ENCODE data around the gene RBMS3. TPM values are rescaled to one million over a fixed set of nuclear protein-coding genes. Genes with fewer than 3 reads are reported as not detected.

RBMS3 gene
- total RNA-seq, 4 donors from 2014 or later, result 116 to 171 (median 152) TPM

DNA sequence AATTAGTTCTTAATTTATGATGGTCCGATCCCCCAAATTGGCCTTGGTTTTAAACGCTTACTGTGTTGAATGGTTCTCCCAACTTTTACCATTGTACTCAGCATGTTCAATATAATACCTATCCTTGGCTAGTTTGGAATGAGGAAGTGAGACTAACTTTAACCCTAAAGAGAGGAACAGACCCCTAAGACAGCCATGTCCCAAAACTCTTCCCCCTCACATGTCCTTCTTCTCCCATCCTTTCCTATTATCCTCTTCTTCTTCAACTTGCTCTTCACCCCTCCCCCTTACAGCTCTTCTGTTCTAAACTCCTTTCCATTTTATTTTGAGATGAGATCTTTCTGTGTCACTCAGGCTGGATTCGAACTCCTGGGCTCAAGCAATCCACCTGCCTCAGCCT, 116.5 kb downstream of the RBMS3 start:
- no peak for DNase-seq
- Histone ChIP-seq H3K9me3 (no peaks in the 10 kb centered on the region), H3K27ac (no peak overlapping the region), H3K4me3 (replicated peaks in 1 of 3) (no peak overlapping the region), H3K36me3 (no peaks in the 10 kb centered on the region), H3K4me1 (peaks cover 7% of the 10 kb centered on the region in 2 donors), H3K27me3 (no peaks in the 10 kb centered on the region)
- WGBS, 2 donors, result 93 to 96% methylated on average over 3 of the region's 3 CpGs
- no peak for TF ChIP-seq POLR2A (IDR thresholded peaks at IDR 0.05)
- TF ChIP-seq, protein P1, sequence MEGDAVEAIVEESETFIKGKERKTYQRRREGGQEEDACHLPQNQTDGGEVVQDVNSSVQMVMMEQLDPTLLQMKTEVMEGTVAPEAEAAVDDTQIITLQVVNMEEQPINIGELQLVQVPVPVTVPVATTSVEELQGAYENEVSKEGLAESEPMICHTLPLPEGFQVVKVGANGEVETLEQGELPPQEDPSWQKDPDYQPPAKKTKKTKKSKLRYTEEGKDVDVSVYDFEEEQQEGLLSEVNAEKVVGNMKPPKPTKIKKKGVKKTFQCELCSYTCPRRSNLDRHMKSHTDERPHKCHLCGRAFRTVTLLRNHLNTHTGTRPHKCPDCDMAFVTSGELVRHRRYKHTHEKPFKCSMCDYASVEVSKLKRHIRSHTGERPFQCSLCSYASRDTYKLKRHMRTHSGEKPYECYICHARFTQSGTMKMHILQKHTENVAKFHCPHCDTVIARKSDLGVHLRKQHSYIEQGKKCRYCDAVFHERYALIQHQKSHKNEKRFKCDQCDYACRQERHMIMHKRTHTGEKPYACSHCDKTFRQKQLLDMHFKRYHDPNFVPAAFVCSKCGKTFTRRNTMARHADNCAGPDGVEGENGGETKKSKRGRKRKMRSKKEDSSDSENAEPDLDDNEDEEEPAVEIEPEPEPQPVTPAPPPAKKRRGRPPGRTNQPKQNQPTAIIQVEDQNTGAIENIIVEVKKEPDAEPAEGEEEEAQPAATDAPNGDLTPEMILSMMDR (IDR thresholded peaks at IDR 0.05), result no peak
- intact Hi-C loops (cut with DNase I), result no loop called here

DNA sequence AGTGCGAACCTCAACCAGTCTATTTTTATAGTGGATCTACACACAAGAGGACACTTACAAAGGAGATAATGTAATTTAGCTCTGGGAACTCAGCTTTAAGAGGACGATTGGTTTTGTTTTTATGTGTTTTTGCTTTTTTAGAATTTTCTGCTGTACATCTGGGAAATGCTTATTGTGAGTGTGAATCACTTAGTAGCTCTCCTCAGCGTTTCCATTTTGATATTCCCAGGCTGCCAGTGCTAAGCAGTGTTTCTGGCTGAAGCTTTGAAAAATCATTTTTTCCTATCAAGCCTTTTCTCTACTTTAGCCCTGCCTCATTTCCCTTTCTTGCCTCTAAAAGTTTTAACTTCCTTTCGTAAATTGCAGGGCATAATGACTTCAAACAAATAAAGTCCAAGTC, 117.9 kb downstream of the RBMS3 start:
- WGBS, 2 donors, result 74 to 75% methylated on average over 4 of the region's 4 CpGs
- no peak overlapping the region for H3K27ac ChIP-seq
- no peaks in the 10 kb centered on the region for H3K27me3 ChIP-seq
- TF ChIP-seq, protein P1 (IDR thresholded peaks at IDR 0.05), result no peak
- TF ChIP-seq POLR2A (IDR thresholded peaks at IDR 0.05), result no peak
- DNase-seq, result no peak
- H3K36me3 ChIP-seq, result no peaks in the 10 kb centered on the region
- H3K4me1 ChIP-seq, result peaks cover 7% of the 10 kb centered on the region in 2 donors
- H3K4me3 ChIP-seq (replicated peaks in 1 of 3), result no peak overlapping the region
- no peaks in the 10 kb centered on the region for H3K9me3 ChIP-seq
- intact Hi-C loops (cut with DNase I), result no loop called here

DNA sequence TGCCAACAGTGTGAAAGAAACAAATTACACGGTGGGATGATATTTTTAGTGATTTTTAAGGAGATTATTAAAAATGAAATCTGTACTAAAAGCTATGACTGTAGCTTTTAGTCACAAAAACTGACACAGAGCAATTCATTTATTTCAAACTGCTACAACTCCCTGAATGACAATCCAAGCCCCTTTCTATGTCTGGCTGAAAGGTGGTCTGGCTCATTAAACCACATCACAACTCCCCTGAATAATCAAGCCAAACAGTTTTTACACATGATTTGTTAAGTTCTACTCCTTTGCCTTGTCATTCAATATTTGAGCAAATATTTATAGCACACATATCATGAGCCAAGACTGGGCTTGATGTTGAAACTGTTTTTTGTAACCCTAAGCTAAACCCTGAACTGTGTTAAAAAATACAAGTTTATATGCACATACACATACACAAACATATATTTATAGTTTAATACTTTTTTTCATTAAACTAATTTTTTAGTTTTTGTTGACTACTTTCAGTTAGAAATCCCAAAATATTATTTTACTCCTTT, 125.5 kb downstream of the RBMS3 start:
- Histone ChIP-seq H3K9me3 (no peaks in the 10 kb centered on the region), H3K4me3 (replicated peaks in 1 of 3) (no peak overlapping the region), H3K36me3 (no peaks in the 10 kb centered on the region), H3K27ac (no peak overlapping the region), H3K4me1 (peaks cover 4 to 30% of the 10 kb centered on the region in 2 donors), H3K27me3 (no peaks in the 10 kb centered on the region)
- WGBS, 2 donors, result 67 to 70% methylated on average over 1 of the region's 1 CpG
- TF ChIP-seq POLR2A (IDR thresholded peaks at IDR 0.05), result no peak
- TF ChIP-seq, protein P1 (IDR thresholded peaks at IDR 0.05), result no peak
- intact Hi-C loops (cut with DNase I), result no loop called here
- DNase-seq, result no peak

DNA sequence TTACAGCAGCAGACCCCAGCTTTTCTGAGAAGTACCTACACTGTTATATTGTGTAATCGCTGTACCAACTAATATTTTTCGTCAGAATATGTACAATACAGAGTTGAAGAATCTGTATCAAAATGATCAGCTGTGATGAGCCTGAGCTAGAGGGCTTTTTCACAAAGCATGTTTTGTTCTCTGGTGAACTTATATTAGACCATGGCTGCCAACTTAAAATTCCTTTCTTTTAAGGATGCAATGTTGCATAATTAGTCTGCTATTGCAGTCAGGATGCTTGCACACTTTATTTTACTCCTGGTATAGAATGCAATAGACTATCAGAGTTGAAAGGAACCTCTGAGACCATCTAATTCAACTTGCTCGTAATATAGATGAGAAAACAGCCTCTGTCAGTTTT, 127.8 kb downstream of the RBMS3 start:
- TF ChIP-seq, protein P1 (IDR thresholded peaks at IDR 0.05), result no peak
- no peak overlapping the region for H3K4me3 ChIP-seq (replicated peaks in 1 of 3)
- H3K9me3 ChIP-seq, result no peaks in the 10 kb centered on the region
- WGBS, 2 donors, result 88 to 94% methylated on average over 3 of the region's 3 CpGs
- DNase-seq, result no peak
- H3K27me3 ChIP-seq, result no peaks in the 10 kb centered on the region
- no peak overlapping the region for H3K27ac ChIP-seq
- intact Hi-C loops (cut with DNase I), result no loop called here
- H3K4me1 ChIP-seq, result peaks cover 6 to 30% of the 10 kb centered on the region in 2 donors
- no peaks in the 10 kb centered on the region for H3K36me3 ChIP-seq

DNA sequence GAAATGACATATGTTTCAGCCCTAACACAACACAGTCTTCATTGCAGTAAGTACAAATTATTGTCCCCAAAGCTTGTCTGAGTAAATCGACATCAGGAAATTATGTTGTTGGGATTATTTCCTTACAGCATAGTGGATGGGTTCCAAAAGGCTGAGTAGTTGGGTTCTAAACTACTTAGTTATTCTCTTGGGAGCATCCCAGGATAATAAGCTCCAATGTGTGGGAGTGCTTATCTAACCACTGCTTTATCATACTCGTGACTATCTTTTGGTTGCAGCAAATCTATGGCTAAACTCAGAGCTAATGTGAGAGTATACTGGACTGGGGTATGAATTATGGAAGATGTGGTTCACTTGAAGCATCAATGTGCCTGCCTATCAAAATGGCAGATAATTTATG, 128.5 kb downstream of the RBMS3 start:
- no peaks in the 10 kb centered on the region for H3K36me3 ChIP-seq
- no peak for DNase-seq
- H3K4me1 ChIP-seq, result peaks cover 6 to 35% of the 10 kb centered on the region in 2 donors
- no peaks in the 10 kb centered on the region for H3K9me3 ChIP-seq
- no peak overlapping the region for H3K27ac ChIP-seq
- H3K27me3 ChIP-seq, result no peaks in the 10 kb centered on the region
- 68 to 73% methylated on average over 2 of the region's 2 CpGs for WGBS, 2 donors
- TF ChIP-seq, protein P1 (IDR thresholded peaks at IDR 0.05), result no peak
- TF ChIP-seq POLR2A (IDR thresholded peaks at IDR 0.05), result no peak
- intact Hi-C loops (cut with DNase I), result no loop called here
- H3K4me3 ChIP-seq (replicated peaks in 1 of 3), result no peak overlapping the region

All from thyroid gland (tissue), 4 donors.